Gastroesophageal sphincter (tissue), 4 donors: ENCODE results near the gene TMEM40. TPM values are rescaled to one million over a fixed set of nuclear protein-coding genes. Genes with fewer than 3 reads are reported as not detected.

Experiments
- ATAC-seq: fragments of 150-250 bp; one replicate; pipeline ENCODE4 v1.9.1; 2016; ENCODE audit warnings: mild to moderate bottlenecking, moderate library complexity
- H3K27ac ChIP-seq, 4 donors: fragments of 200-600 bp; sonication (generic) in 3 of 4; 1 replicate in 3 of 4; 2 replicates in 1 of 4; pipeline ENCODE4 v1.5.1; 2016 to 2019
- H3K27me3 ChIP-seq: fragments of 200-600 bp; sonication (generic); one replicate; pipeline ENCODE4 v1.5.1; 2019
- H3K36me3 ChIP-seq, 2 donors: fragments of 200-600 bp; sonication (generic); one replicate each; pipeline ENCODE4 v1.5.1; 2019; ENCODE audit warnings: control low read depth in 1 of 2
- H3K4me1 ChIP-seq, 3 donors: fragments of 200-600 bp; sonication (generic); 1 replicate in 2 of 3; 2 replicates in 1 of 3; pipeline ENCODE4 v1.5.1; 2016 to 2019; ENCODE audit warnings: control low read depth in 2 of 3
- H3K4me3 ChIP-seq, 2 donors: fragments of 200-600 bp; sonication (generic); one replicate each; pipeline ENCODE4 v1.5.1; 2019; ENCODE audit warnings: mild to moderate bottlenecking in 1 of 2, moderate library complexity in 1 of 2
- H3K9me3 ChIP-seq, 3 donors: fragments of 200-600 bp; sonication (generic); one replicate each; pipeline ENCODE4 v1.5.1; 2017 to 2019; ENCODE audit warnings: control low read depth in 2 of 3
- EP300 ChIP-seq: sonication (generic); formaldehyde crosslinking; IDR thresholded peaks from one replicate; pipeline ENCODE4 v1.6.1; 2017; ENCODE audit warnings: antibody characterized with exemption, mild to moderate bottlenecking
- POLR2A ChIP-seq, 2 donors: fragments of 450-650 bp; IDR thresholded peaks; one replicate each; pipeline ENCODE4 v1.6.1; 2017; ENCODE audit warnings: antibody characterized with exemption in 2 of 2, mild to moderate bottlenecking in 2 of 2, moderate library complexity in 1 of 2
- POLR2AphosphoS5 ChIP-seq: sonication (generic); formaldehyde crosslinking; IDR thresholded peaks from one replicate; pipeline ENCODE4 v1.6.1; 2017; ENCODE audit warnings: antibody characterized with exemption
- WGBS, 2 donors: methylation state at CpG; one replicate each; pipeline ENCODE4 v1.1.5; 2018; ENCODE audit warnings: low coverage in 1 of 2; 5-methylcytosine and 5-hydroxymethylcytosine counted together
- total RNA-seq, 4 donors: library from RNA; depleted of rRNA; stranded (reverse); fragments of >200 nt; gene quantifications; one replicate each; pipeline ENCODE4 v1.1.0, GENCODE V29; 2016
- TF ChIP-seq, protein P1 (sequence below), 4 experiments: fragments of 200-600 bp in 2 of 4; fragments of 450-650 bp in 2 of 4; sonication (generic) in 1 of 4; IDR thresholded peaks; one replicate each; pipeline ENCODE4 v1.5.1; 2017 to 2019; ENCODE audit warnings: antibody characterized with exemption in 4 of 4, mild to moderate bottlenecking in 2 of 4, moderate library complexity in 2 of 4

TMEM40 gene
- total RNA-seq, 4 donors from 2014 or later, result 3.0 TPM; not detected in 3

DNA sequence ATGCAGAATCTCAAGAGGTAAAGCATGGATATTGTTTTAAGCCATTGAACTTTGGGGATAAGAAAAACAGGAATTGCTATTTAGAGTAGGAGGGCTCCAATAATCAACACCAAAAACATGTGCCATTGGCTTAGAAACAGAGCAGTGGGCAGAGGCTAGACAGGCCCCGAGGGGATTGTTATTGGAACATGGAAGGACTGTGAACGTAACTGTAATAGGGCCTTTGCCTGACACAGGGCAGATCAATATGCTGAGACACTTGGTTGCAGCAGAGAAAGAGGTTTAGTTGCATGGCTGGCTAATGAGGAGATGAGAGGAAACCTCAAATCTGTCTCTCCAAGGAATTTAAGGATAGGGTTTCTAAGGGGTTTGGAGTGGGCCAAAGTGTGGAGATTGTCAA, 58.3 kb downstream of the TMEM40 start:
- no peaks in the 10 kb centered on the region for H3K27me3 ChIP-seq
- WGBS, 2 donors, result 68 to 92% methylated on average over 2 of the region's 2 CpGs
- TF ChIP-seq, protein P1, sequence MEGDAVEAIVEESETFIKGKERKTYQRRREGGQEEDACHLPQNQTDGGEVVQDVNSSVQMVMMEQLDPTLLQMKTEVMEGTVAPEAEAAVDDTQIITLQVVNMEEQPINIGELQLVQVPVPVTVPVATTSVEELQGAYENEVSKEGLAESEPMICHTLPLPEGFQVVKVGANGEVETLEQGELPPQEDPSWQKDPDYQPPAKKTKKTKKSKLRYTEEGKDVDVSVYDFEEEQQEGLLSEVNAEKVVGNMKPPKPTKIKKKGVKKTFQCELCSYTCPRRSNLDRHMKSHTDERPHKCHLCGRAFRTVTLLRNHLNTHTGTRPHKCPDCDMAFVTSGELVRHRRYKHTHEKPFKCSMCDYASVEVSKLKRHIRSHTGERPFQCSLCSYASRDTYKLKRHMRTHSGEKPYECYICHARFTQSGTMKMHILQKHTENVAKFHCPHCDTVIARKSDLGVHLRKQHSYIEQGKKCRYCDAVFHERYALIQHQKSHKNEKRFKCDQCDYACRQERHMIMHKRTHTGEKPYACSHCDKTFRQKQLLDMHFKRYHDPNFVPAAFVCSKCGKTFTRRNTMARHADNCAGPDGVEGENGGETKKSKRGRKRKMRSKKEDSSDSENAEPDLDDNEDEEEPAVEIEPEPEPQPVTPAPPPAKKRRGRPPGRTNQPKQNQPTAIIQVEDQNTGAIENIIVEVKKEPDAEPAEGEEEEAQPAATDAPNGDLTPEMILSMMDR (IDR thresholded peaks at IDR 0.05), result no peak
- TF ChIP-seq EP300 (no peak), POLR2AphosphoS5 (no peak), POLR2A (IDR thresholded peaks at IDR 0.05) (no peak)

DNA sequence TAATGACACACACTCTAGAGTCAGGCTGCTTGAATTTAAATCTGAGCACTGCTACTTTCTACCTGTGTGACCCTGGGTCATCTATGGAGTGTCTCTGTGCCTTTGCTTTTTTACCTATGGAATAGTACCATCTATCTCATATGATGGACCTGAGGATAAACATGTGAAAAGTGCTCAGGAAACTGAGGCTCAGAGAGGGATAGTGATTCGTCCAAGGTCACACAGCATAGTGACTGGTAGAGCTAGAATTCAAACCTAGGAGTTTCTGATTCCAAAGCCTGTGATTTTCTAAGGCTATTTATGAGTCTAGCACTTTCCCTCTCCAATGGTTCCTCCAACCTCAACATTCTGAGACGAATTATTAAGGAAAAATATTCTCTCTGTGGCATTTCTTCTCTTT, 63.1 kb downstream of the TMEM40 start:
- Histone ChIP-seq H3K4me3 (no peak overlapping the region), H3K9me3 (no peaks in the 10 kb centered on the region), H3K27me3 (no peaks in the 10 kb centered on the region), H3K27ac (no peak overlapping the region), H3K36me3 (no peaks in the 10 kb centered on the region), H3K4me1 (peaks cover 0 to 13% (median 0%) of the 10 kb centered on the region in 3 donors)
- TF ChIP-seq POLR2A (IDR thresholded peaks at IDR 0.05), result no peak
- TF ChIP-seq, protein P1 (IDR thresholded peaks at IDR 0.05), result no peak
- TF ChIP-seq EP300, result no peak
- TF ChIP-seq POLR2AphosphoS5, result no peak
- no peak for ATAC-seq
- WGBS, 2 donors, result 71 to 88% methylated on average over 2 of the region's 2 CpGs

More for the DNA sequence above, 58.3 kb downstream of the TMEM40 start:
- no peak overlapping the region for H3K4me3 ChIP-seq
- H3K4me1 ChIP-seq, result no peaks in the 10 kb centered on the region
- H3K27ac ChIP-seq, result no peak overlapping the region
- no peak for ATAC-seq
- no peaks in the 10 kb centered on the region for H3K9me3 ChIP-seq
- no peaks in the 10 kb centered on the region for H3K36me3 ChIP-seq

DNA sequence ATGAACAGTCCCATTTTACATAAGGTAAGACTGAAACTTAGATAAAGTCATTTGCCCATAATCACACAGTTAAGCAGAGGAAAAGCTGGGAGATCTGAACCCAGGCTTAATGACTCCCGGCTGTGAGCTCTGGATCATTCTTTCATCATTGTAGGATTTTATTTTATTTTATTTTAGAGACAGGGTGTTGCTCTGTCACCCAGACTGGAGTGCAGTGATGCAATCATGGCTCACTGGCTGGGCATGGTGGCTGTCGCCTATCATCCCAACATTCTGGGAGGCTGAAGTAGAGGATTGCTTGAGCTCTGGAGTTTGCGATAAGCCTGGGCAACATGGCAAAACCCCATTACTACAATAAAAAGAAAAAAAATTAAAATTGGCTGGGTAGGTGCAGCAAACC, 63.9 kb downstream of the TMEM40 start:
- 83 to 100% methylated on average over 1 to 2 of the region's 3 CpGs for WGBS, 2 donors
- TF ChIP-seq, protein P1 (IDR thresholded peaks at IDR 0.05), result no peak
- TF ChIP-seq POLR2A (IDR thresholded peaks at IDR 0.05) (no peak), EP300 (no peak), POLR2AphosphoS5 (no peak)
- ATAC-seq, result no peak
- no peaks in the 10 kb centered on the region for H3K36me3 ChIP-seq
- peaks cover 0 to 13% (median 0%) of the 10 kb centered on the region in 3 donors for H3K4me1 ChIP-seq
- no peaks in the 10 kb centered on the region for H3K27me3 ChIP-seq
- no peak overlapping the region for H3K4me3 ChIP-seq
- H3K9me3 ChIP-seq, result no peaks in the 10 kb centered on the region
- H3K27ac ChIP-seq, result no peak overlapping the region

DNA sequence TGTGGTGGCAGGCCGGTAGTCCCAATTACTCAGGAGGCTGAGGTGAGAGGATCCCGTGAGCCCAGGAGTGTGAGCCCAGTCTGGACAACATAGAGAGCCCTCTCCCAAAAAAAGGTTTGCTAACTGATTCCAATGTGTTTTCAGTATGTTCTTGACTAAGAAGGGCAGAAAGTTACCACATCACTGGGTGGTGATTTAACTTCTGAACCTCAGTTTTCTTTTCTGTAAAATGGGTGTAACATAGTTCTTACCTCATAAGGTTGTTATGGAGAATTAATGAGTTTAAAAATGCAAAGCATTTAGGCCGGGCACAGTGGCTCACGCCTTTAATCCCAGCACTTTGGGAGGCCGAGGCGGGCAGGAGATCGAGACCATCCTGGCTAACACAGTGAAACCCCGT, 66.6 kb downstream of the TMEM40 start:
- Histone ChIP-seq H3K9me3 (no peaks in the 10 kb centered on the region), H3K4me3 (no peak overlapping the region), H3K4me1 (peaks cover 0 to 13% (median 0%) of the 10 kb centered on the region in 3 donors), H3K27ac (no peak overlapping the region), H3K27me3 (no peaks in the 10 kb centered on the region), H3K36me3 (no peaks in the 10 kb centered on the region)
- WGBS, 2 donors, result 87 to 94% methylated on average over 2 to 3 of the region's 8 CpGs
- TF ChIP-seq POLR2A (IDR thresholded peaks at IDR 0.05) (no peak), POLR2AphosphoS5 (no peak), EP300 (no peak)
- TF ChIP-seq, protein P1 (IDR thresholded peaks at IDR 0.05), result no peak
- no peak for ATAC-seq

DNA sequence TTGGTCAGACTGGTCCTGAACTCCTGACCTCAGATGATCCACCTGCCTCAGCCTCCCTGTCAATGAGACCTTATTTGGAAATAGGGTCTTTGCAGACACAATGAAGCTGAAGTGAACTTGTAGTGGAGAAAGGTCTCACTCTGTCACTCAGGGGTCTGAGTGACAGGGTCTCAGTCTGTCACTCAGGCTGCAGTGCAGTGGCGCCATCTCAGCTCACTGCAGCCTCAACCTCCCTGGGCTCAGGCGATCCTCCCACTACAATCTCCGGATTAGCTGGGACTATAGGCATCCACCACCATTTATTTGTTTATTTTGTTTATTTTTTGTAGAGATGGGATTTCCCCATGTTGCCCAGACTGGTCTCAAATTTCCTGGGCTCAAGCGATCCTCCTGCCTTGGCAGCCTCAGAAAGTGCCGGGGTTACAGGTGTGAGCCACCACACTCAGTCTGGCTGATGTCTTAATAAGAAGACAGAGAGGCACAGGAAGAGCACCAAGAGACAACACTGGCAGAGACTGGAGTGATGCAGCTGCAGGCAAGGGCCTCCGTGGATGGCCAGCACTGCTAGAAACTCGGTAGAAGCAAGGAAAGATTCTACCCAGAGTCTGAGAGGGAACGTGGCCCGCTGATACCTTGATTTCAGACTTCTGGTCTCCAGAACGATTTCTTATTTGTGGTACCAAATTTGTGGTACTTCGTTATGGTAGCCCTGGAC, 68.9 kb downstream of the TMEM40 start:
- H3K4me1 ChIP-seq, result peaks cover 0 to 13% (median 0%) of the 10 kb centered on the region in 3 donors
- no peak overlapping the region for H3K4me3 ChIP-seq
- H3K36me3 ChIP-seq, result no peaks in the 10 kb centered on the region
- no peak for TF ChIP-seq EP300
- TF ChIP-seq POLR2AphosphoS5, result no peak
- TF ChIP-seq POLR2A (IDR thresholded peaks at IDR 0.05), result no peak
- TF ChIP-seq, protein P1 (IDR thresholded peaks at IDR 0.05), result no peak
- 77 to 92% methylated on average over 4 to 11 of the region's 11 CpGs for WGBS, 2 donors
- H3K9me3 ChIP-seq, result no peaks in the 10 kb centered on the region
- no peak for ATAC-seq
- H3K27ac ChIP-seq, result no peak overlapping the region
- H3K27me3 ChIP-seq, result no peaks in the 10 kb centered on the region
